ENCODE results near the gene GSE1.
A peak's percentile ranks its signal among the peaks of the same experiment; 100 is the strongest.

The GSE1 gene

GRCh38 chr16:85626191-85626981 lies 13.3 kb downstream of the GSE1 start (continued):
- TF ChIP-seq SCRT1 (tag by site-specific recombination; IDR thresholded peaks at IDR 0.05; ENCODE audit: borderline replicate concordance) = no peak
- TF ChIP-seq ZNF366 (tag by site-specific recombination; conservative IDR thresholded peaks at IDR 0.05) = no peak
- TF ChIP-seq SP2 (tag by site-specific recombination; IDR thresholded peaks at IDR 0.05) = peak; percentile 43

- H3K36me3 ChIP-seq (ENCODE audit: control insufficient read depth in 2 of 2, insufficient read depth in 1 of 2, low read length in 2 of 2) = peaks cover 0 to 57% of the 10 kb centered on the region in 2 experiments; a peak in 1 of 3 replicates
- ChIA-PET POLR2A (interaction anchor here (1.0 kb wide), 1 partner anchor 11 kb away, joined by 4 read pairs; no protein-coding TSS in a partner anchor), CTCF (interaction anchor here (0.6 to 3.5 kb wide), 5 partner anchors 11 to 370 kb away, joined by 3 to 29 read pairs (median 3); no protein-coding TSS in a partner anchor)
- H3K27ac ChIP-seq (ENCODE audit: extremely low read depth, low read depth, low read length) = no peak overlapping the region
- TF ChIP-seq ZXDB (tag by site-specific recombination; IDR thresholded peaks at IDR 0.05) (no peak), ZNF19 (tag by site-specific recombination; IDR thresholded peaks at IDR 0.05; ENCODE audit: low read depth) (no peak), ZNF175 (tag by site-specific recombination; IDR thresholded peaks at IDR 0.05) (no peak), ZBTB7A (tag by site-specific recombination; IDR thresholded peaks at IDR 0.05; ENCODE audit: low read depth) (no peak), PATZ1 (tag by site-specific recombination; IDR thresholded peaks at IDR 0.05) (no peak), ZNF211 (tag by site-specific recombination; IDR thresholded peaks at IDR 0.05; ENCODE audit: low read depth) (no peak), ATF2 (tag by site-specific recombination; IDR thresholded peaks at IDR 0.05; ENCODE audit: low read depth) (no peak), ZNF580 (tag by site-specific recombination; IDR thresholded peaks at IDR 0.05) (no peak), ZNF501 (tag by site-specific recombination; IDR thresholded peaks at IDR 0.05) (no peak), KLF8 (tag by site-specific recombination; IDR thresholded peaks at IDR 0.05) (no peak), ZNF677 (tag by site-specific recombination; IDR thresholded peaks at IDR 0.05) (no peak), ZFP37 (tag by site-specific recombination; IDR thresholded peaks at IDR 0.05) (no peak), ZNF404 (tag by site-specific recombination; IDR thresholded peaks at IDR 0.05) (no peak)
- no peaks in the 10 kb centered on the region for H3K9me3 ChIP-seq (ENCODE audit: control insufficient read depth, insufficient read depth, low read depth, low read length)
- no peak overlapping the region for H3K4me3 ChIP-seq (ENCODE audit: low read depth, low read length)
- peaks cover 11% of the 10 kb centered on the region for H3K4me1 ChIP-seq (ENCODE audit: control insufficient read depth, insufficient read depth, low read length)
Measured at GRCh38 chr16:85627089-85627488, 14.0 kb downstream of the GSE1 start.

- TF ChIP-seq ZNF558 (tag by site-specific recombination; IDR thresholded peaks at IDR 0.05) (no peak), ZNF354C (tag by site-specific recombination; IDR thresholded peaks at IDR 0.05; ENCODE audit: borderline replicate concordance, low read depth) (no peak)
- H3K4me1 ChIP-seq (ENCODE audit: control insufficient read depth, insufficient read depth, low read length) = peaks cover 11% of the 10 kb centered on the region
- H3K9me3 ChIP-seq (ENCODE audit: control insufficient read depth, insufficient read depth, low read depth, low read length) = no peaks in the 10 kb centered on the region
- H3K36me3 ChIP-seq (ENCODE audit: control insufficient read depth in 2 of 2, insufficient read depth in 1 of 2, low read length in 2 of 2) = peaks cover 0 to 59% of the 10 kb centered on the region in 2 experiments; a peak in 1 of 3 replicates
- ChIA-PET POLR2A (interaction anchor here (1.0 kb wide), 1 partner anchor 12 kb away, joined by 4 read pairs; no protein-coding TSS in a partner anchor), CTCF (interaction anchor here (0.6 to 3.5 kb wide), 5 partner anchors 12 to 371 kb away, joined by 3 to 29 read pairs (median 3); no protein-coding TSS in a partner anchor)
- H3K27ac ChIP-seq (ENCODE audit: extremely low read depth, low read depth, low read length) = no peak overlapping the region
- no peak overlapping the region for H3K4me3 ChIP-seq (ENCODE audit: low read depth, low read length)
Measured at GRCh38 chr16:85627526-85628264, 14.6 kb downstream of the GSE1 start.
